Measurements from ENCODE around the gene SLC26A1. TPM values are rescaled to one million over a fixed set of nuclear protein-coding genes. Genes with fewer than 3 reads are reported as not detected.

SLC26A1 gene
- total RNA-seq, 1 experiment from 2014 or later: 1.8 TPM

DNA sequence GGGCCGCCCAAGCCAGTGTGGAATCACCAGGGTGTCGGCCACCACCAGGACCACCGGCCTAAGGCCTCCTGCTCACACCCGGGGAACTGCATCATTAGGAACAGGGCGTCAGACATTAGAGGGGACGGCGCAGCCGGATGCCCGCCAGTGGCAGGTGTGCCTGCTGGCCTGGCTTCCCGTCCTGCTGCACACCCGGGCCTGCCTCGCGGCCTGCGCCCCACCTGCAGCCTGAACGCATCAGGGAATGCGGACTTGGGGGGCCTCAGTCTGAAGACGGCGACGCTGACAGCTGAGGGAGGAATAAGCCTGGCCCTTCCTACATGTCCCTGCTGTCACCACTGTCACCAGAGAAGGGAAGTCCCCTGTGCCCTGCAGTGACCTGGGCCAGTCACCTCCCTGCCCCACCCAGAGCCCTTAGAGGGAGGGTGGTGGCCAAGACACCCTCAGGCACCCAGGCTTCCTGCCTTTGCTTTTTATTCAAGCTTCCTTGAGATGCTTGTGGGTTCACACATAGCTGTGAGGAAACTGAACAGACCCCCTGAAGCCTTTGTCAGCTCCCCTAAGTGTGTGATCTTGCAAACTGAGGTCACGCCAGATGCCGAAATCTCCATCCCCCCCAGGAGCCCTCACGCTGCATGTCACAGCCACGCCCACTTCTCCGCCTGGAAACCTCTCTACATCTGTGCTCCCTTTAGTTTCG, 23.0 kb downstream of the SLC26A1 start:
- DNase-seq (ENCODE audit: low read depth, low spot score) (no peak), ATAC-seq (no peak)
- POLR2A ChIA-PET: no interaction called here
- no peak overlapping the region for H3K27ac ChIP-seq (ENCODE audit: low read length)
- intact Hi-C loops (cut with micrococcal nuclease; ENCODE audit: unreplicated experiment): no loop called here
- CTCF ChIA-PET: no interaction called here
- no peaks in the 10 kb centered on the region for H3K9me3 ChIP-seq (ENCODE audit: control insufficient read depth, insufficient read depth, low read depth, low read length)
- no peak overlapping the region for H3K4me3 ChIP-seq (ENCODE audit: low read depth in 2 of 2, low read length in 2 of 2)
- H3K27me3 ChIP-seq (ENCODE audit: control insufficient read depth, insufficient read depth, low read length): no peaks in the 10 kb centered on the region
- peaks cover 6% of the 10 kb centered on the region; the same call in 1 of the 2 replicates for H3K4me1 ChIP-seq (ENCODE audit: control insufficient read depth, insufficient read depth, low read length)
- H3K36me3 ChIP-seq (ENCODE audit: control insufficient read depth, insufficient read depth, low read length): no peaks in the 10 kb centered on the region
- no peak for TF ChIP-seq CTCF (IDR thresholded peaks at IDR 0.05)
- no peak for TF ChIP-seq SIN3A (IDR thresholded peaks at IDR 0.05; ENCODE audit: borderline replicate concordance, insufficient read depth, low read depth, low read length)
- no peak for TF ChIP-seq POLR2AphosphoS5 (IDR thresholded peaks at IDR 0.05; ENCODE audit: low read depth, low read length)
- TF ChIP-seq TCF7L2 (IDR thresholded peaks at IDR 0.05; ENCODE audit: low read depth, low read length): no peak
- no peak for TF ChIP-seq REST (IDR thresholded peaks at IDR 0.05; ENCODE audit: insufficient read depth in 1 of 2, low read depth in 2 of 2, low read length in 1 of 2)
- BruUV-seq (replicated peaks): TSS peak; percentile 85
- in situ Hi-C loops (cut with HindIII; ENCODE audit: low pct_unique_long_range_greater_than_20kb, low sequenced_read_pairs): no loop called here

DNA sequence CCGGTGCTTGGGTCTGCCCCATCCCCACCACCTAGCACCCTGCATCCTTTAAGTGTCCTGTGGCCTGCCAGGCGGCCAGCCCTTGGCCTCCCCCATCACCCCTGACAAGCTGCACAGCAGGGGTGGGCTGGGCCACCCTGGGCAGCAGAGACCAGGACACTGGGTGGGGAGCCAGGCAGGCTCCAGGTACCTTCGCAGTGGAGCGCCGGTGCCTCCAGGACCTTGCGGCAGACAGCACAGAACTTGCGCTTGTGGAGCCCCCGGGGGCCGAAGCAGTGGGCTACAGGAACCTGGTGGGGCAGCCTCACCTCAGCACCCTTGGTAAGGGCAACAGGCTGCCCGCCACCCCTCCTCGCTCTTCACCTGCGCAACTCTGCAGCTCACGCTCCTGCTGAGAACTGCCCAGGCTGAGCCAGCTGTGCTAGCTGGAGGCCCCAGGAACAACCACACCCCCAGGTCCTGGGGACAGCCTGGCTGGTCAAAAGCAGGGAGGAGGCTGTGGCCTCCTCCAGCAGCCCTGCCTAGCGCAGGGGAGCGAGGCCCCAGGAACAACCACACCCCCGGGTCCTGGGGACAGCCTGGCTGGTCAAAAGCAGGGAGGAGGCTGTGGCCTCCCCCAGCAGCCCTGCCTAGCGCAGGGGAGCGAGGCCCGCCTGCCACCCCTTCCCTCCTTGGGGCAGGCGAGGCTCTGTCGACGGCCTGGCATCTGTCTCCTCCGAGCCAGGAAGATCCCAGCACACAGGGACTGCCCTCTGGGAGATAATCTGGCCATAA, 24.4 kb downstream of the SLC26A1 start:
- no peaks in the 10 kb centered on the region for H3K36me3 ChIP-seq (ENCODE audit: control insufficient read depth, insufficient read depth, low read length)

More for the DNA sequence above, 24.4 kb downstream of the SLC26A1 start:
- intact Hi-C loops (cut with micrococcal nuclease; ENCODE audit: unreplicated experiment): no loop called here
- CTCF ChIA-PET: no interaction called here
- no peaks in the 10 kb centered on the region for H3K9me3 ChIP-seq (ENCODE audit: control insufficient read depth, insufficient read depth, low read depth, low read length)
- H3K27me3 ChIP-seq (ENCODE audit: control insufficient read depth, insufficient read depth, low read length): no peaks in the 10 kb centered on the region
- DNase-seq (ENCODE audit: low read depth, low spot score) (no peak), ATAC-seq (no peak)
- no TSS peak for BruUV-seq (replicated peaks)
- POLR2A ChIA-PET: no interaction called here
- in situ Hi-C loops (cut with HindIII; ENCODE audit: low pct_unique_long_range_greater_than_20kb, low sequenced_read_pairs): no loop called here
- peaks cover 6% of the 10 kb centered on the region; the same call in 1 of the 2 replicates for H3K4me1 ChIP-seq (ENCODE audit: control insufficient read depth, insufficient read depth, low read length)
- H3K4me3 ChIP-seq (ENCODE audit: low read depth in 2 of 2, low read length in 2 of 2): no peak overlapping the region
- H3K27ac ChIP-seq (ENCODE audit: low read length): no peak overlapping the region
- TF ChIP-seq SIN3A (IDR thresholded peaks at IDR 0.05; ENCODE audit: borderline replicate concordance, insufficient read depth, low read depth, low read length) (no peak), TCF7L2 (IDR thresholded peaks at IDR 0.05; ENCODE audit: low read depth, low read length) (no peak), CTCF (IDR thresholded peaks at IDR 0.05) (no peak), REST (IDR thresholded peaks at IDR 0.05; ENCODE audit: insufficient read depth in 1 of 2, low read depth in 2 of 2, low read length in 1 of 2) (no peak), POLR2AphosphoS5 (IDR thresholded peaks at IDR 0.05; ENCODE audit: low read depth, low read length) (no peak)

All from Panc1 (cell line).